ENCODE data around the gene DYRK2.

DYRK2 gene

DNA sequence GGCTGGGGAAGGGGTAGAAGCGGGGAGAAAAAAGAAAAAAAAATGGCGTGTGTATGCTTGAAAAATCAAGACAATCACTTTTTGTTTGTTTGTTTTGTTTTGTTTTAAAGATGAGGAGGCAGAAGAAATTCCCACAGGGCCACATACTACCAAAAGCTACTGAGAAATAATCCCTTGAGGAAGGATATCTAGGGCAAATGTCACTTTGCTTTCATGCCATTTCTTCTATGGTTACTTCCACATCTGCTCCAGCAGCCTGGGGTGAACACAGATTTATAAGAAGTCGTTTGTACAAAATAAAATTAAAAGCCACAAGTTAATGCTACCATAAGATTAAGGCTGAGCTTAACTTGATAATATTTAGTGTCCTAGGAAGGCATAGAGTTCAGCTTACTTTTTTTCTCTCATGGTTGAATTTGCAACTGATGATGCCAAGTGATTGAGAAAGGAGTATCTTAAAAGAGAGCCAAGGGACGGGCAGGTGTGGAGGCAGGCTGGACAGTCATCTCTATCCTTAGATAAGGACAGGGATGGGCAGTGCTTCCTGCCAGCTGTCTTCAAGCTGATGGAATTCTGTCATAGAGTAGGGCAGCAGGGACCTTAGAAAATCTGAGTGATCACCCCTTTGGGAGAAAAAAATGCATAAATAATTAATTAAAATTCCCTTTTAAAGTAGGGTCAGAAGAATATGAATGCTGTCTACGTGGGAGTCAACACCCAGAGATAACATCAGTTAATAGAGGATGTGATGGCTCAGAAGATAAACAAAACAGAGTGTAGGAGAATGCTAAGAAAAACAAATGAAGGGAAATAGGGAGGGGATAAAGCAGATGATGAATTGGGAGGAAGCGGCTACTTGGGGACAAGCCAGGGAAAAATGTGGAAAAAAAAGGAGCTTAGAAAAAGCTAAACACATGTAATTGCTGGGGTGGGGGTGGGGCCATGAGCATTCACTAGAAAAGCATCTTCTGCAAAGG is 57.1 kb downstream of the DYRK2 start:
- no peak for DNase-seq

DNA sequence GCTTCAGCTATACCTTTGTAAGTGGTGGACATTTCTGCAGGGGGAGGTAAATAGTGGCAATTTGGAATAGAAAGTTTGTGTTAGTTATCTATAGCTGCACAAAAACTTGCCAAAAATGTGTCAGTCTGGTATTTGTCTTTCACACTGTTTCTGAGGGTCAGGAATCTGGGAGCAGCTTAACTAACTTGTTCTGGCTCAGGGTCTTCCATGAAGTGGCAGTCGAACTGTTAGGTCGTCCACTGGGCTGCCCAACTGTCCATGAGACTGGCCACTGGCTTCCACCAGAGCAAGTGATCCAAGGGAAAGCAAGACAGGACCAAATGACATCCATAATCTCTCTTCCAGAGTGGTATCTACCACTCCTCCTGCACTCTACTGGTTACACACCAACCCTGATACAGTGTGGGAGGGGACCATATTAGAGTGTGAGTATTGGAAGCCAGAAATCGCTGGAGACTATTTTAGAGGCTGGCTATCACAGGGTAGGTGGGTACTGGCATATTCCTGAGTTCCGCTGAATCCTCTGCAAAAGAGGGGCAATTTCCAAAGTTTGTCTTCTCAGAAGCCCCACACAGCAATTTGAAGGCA is 60.9 kb downstream of the DYRK2 start:
- no peak for DNase-seq

- no peak for DNase-seq
Measured at GRCh38 chr12:67710582-67710981, 62.0 kb downstream of the DYRK2 start.

GRCh38 chr12:67712011-67712410 is 63.5 kb downstream of the DYRK2 start:
- no peak for DNase-seq

- DNase-seq, result no peak
Measured at GRCh38 chr12:67714648-67715047, 66.1 kb downstream of the DYRK2 start.

Data from NCI-H2171 (cell line).